Measurements from ENCODE around the gene ST7.
"Not testable (repeated sequence)": the region's sequence is repeated elsewhere in the genome, so short reads cannot be mapped to it uniquely, and the experiment has no call there.

ST7 gene

GRCh38 chr7:117119192-117119924 lies 166.1 kb downstream of the ST7 start:
- DNase-seq (ENCODE audit: low read depth, low spot score), result peak; percentile 45
- no peak overlapping the region for H3K4me3 ChIP-seq

DNA sequence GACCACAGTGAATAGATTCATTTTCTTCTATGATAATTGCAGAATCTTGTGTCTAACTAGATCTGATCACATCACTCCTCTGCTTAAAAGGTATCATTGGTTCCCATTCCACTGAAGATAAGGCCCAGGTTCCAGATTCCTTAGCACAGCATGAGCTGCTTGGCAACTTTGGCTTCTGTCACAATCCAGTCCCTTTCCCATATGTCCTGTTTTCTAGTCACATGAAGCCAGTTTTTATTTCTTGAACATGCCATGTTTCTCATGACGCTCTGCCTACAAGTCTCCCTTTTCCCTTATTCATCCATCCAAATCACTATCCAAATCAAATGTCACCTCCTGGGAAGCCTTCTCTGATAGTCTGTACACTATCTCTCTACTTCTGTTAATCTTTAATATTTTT lies 167.0 kb downstream of the ST7 start:
- DNase-seq (ENCODE audit: low read depth, low spot score); H3K27ac ChIP-seq; H3K9ac ChIP-seq (ENCODE audit: insufficient read length); H3K9me3 ChIP-seq (ENCODE audit: low read depth, low read length); H3K4me3 ChIP-seq; H3K36me3 ChIP-seq (ENCODE audit: insufficient read depth, low read length): not testable (repeated sequence)

More at GRCh38 chr7:117119192-117119924, 166.1 kb downstream of the ST7 start:
- TF ChIP-seq EZH2 (IDR thresholded peaks at IDR 0.05), result no peak
- no peak for TF ChIP-seq FOXP2 (optimal IDR thresholded peaks at IDR 0.05; ENCODE audit: control extremely low read depth, extremely low read length, insufficient read depth)
- no peak for TF ChIP-seq POLR2AphosphoS5 (IDR thresholded peaks at IDR 0.05; ENCODE audit: borderline replicate concordance, low read depth, low read length)
- H3K9ac ChIP-seq (ENCODE audit: insufficient read length), result no peak overlapping the region
- H3K36me3 ChIP-seq (ENCODE audit: insufficient read depth, low read length), result no peaks in the 10 kb centered on the region
- no peak overlapping the region for H3K27ac ChIP-seq
- no peaks in the 10 kb centered on the region for H3K9me3 ChIP-seq (ENCODE audit: low read depth, low read length)

DNA sequence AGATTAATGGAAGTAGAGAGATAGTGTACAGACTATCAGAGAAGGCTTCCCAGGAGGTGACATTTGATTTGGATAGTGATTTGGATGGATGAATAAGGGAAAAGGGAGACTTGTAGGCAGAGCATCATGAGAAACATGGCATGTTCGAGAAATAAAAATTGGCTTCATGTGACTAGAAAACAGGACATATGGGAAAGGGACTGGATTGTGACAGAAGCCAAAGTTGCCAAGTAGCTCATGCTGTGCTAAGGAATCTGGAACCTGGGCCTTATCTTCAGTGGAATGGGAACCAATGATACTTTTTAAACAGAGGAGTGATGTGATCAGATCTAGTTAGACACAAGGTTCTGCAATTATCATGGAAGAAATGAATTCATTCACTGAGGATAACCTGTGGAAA lies 168.7 kb downstream of the ST7 start:
- not testable (repeated sequence) for H3K4me3 ChIP-seq; H3K9ac ChIP-seq (ENCODE audit: insufficient read length); H3K27ac ChIP-seq; DNase-seq (ENCODE audit: low read depth, low spot score); H3K9me3 ChIP-seq (ENCODE audit: low read depth, low read length); H3K36me3 ChIP-seq (ENCODE audit: insufficient read depth, low read length)

- Histone ChIP-seq H3K9ac (ENCODE audit: insufficient read length) (no peak overlapping the region), H3K4me3 (no peak overlapping the region), H3K9me3 (ENCODE audit: low read depth, low read length) (no peaks in the 10 kb centered on the region), H3K27ac (no peak overlapping the region), H3K36me3 (ENCODE audit: insufficient read depth, low read length) (no peaks in the 10 kb centered on the region)
- DNase-seq (ENCODE audit: low read depth, low spot score), result no peak
- TF ChIP-seq FOXP2 (optimal IDR thresholded peaks at IDR 0.05; ENCODE audit: control extremely low read depth, extremely low read length, insufficient read depth) (no peak), EZH2 (IDR thresholded peaks at IDR 0.05) (no peak), POLR2AphosphoS5 (IDR thresholded peaks at IDR 0.05; ENCODE audit: borderline replicate concordance, low read depth, low read length) (no peak)
These were observed 169.2 kb downstream of the ST7 start for GRCh38 chr7:117122536-117122935.

GRCh38 chr7:117123311-117123926 lies 170.1 kb downstream of the ST7 start:
- Histone ChIP-seq H3K4me3 (no peak overlapping the region), H3K9me3 (ENCODE audit: low read depth, low read length) (no peaks in the 10 kb centered on the region), H3K9ac (ENCODE audit: insufficient read length) (no peak overlapping the region), H3K36me3 (ENCODE audit: insufficient read depth, low read length) (no peaks in the 10 kb centered on the region), H3K27ac (no peak overlapping the region)
- TF ChIP-seq POLR2AphosphoS5 (IDR thresholded peaks at IDR 0.05; ENCODE audit: borderline replicate concordance, low read depth, low read length) (no peak), FOXP2 (optimal IDR thresholded peaks at IDR 0.05; ENCODE audit: control extremely low read depth, extremely low read length, insufficient read depth) (no peak), EZH2 (IDR thresholded peaks at IDR 0.05) (no peak)
- no peak for DNase-seq (ENCODE audit: low read depth, low spot score)

- no peak for DNase-seq (ENCODE audit: low read depth, low spot score)
- Histone ChIP-seq H3K27ac (no peak overlapping the region), H3K36me3 (ENCODE audit: insufficient read depth, low read length) (no peaks in the 10 kb centered on the region), H3K9ac (ENCODE audit: insufficient read length) (no peak overlapping the region), H3K4me3 (no peak overlapping the region), H3K9me3 (ENCODE audit: low read depth, low read length) (no peaks in the 10 kb centered on the region)
- TF ChIP-seq POLR2AphosphoS5 (IDR thresholded peaks at IDR 0.05; ENCODE audit: borderline replicate concordance, low read depth, low read length), result no peak
- no peak for TF ChIP-seq FOXP2 (optimal IDR thresholded peaks at IDR 0.05; ENCODE audit: control extremely low read depth, extremely low read length, insufficient read depth)
- TF ChIP-seq EZH2 (IDR thresholded peaks at IDR 0.05), result no peak
These were observed 171.4 kb downstream of the ST7 start for GRCh38 chr7:117124591-117125220.

- Histone ChIP-seq H3K9ac (ENCODE audit: insufficient read length) (no peak overlapping the region), H3K27ac (no peak overlapping the region), H3K9me3 (ENCODE audit: low read depth, low read length) (no peaks in the 10 kb centered on the region), H3K36me3 (ENCODE audit: insufficient read depth, low read length) (no peaks in the 10 kb centered on the region), H3K4me3 (no peak overlapping the region)
- no peak for TF ChIP-seq EZH2 (IDR thresholded peaks at IDR 0.05)
- TF ChIP-seq FOXP2 (optimal IDR thresholded peaks at IDR 0.05; ENCODE audit: control extremely low read depth, extremely low read length, insufficient read depth), result no peak
- TF ChIP-seq POLR2AphosphoS5 (IDR thresholded peaks at IDR 0.05; ENCODE audit: borderline replicate concordance, low read depth, low read length), result no peak
- DNase-seq (ENCODE audit: low read depth, low spot score), result no peak
These were observed 173.4 kb downstream of the ST7 start for GRCh38 chr7:117126676-117127075.

DNA sequence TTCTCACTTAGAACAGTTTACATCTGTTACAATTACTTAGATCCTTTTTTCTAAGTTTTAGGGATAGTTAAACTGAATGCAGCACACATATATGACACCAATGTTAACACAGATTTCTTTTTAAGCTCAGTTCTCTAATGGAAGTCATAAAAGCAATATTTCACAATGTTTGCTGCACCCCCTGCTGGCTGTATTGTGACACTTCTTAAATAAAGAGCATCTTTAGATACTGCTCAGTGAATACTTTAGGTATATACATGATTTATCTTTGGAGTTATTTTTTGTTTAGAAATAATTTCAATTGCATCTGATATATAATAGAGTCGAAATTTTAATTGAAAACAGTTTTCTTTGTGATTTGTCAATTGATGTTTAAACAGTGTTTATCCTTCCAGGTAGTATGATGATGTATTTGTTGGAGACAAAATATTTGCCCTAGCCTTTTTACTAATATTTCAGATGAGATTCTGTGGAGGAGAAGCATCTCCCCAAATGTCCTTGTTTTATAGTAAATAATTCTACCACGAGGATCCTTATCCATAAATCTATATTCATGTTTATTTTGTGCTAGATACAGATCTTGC lies 174.4 kb downstream of the ST7 start:
- TF ChIP-seq POLR2AphosphoS5 (IDR thresholded peaks at IDR 0.05; ENCODE audit: borderline replicate concordance, low read depth, low read length) (no peak), FOXP2 (optimal IDR thresholded peaks at IDR 0.05; ENCODE audit: control extremely low read depth, extremely low read length, insufficient read depth) (no peak), EZH2 (IDR thresholded peaks at IDR 0.05) (no peak)
- H3K4me3 ChIP-seq, result no peak overlapping the region
- H3K36me3 ChIP-seq (ENCODE audit: insufficient read depth, low read length), result peaks cover 7% of the 10 kb centered on the region; the same call in 1 of the 2 replicates
- DNase-seq (ENCODE audit: low read depth, low spot score), result peak; percentile 53
- H3K9me3 ChIP-seq (ENCODE audit: low read depth, low read length), result no peaks in the 10 kb centered on the region
- H3K27ac ChIP-seq, result no peak overlapping the region
- H3K9ac ChIP-seq (ENCODE audit: insufficient read length), result no peak overlapping the region

All from SK-N-MC (cell line).